ENCODE measurements around the gene LEKR1.

Gene LEKR1

DNA sequence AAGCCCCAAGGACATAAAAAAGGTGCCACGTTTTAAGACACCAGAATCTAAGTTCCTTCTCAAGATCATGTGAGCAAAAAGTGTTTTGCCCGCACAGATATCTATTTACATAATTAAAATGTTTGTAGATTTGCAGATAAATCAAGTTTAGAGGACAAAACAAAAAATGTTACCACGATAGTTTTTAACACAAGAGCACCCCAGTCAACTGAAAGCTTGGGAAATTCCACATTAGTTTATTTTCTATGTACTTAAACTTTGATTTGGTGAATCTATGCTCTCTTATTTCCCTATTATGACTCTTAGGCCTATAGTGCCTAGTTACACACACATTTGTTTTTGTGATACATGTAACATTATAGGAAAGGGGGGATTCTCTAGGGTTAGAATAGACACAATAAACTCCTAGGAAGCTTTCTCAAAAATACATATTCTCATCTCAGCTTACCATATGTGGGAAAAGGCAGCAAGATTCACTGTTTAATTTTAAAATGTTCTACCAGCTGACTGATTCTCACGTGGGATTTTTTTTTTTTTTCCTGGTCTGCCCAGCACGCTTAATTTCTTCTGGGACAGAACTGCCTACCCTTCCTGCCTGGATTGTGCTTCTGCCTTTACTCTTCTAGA, 8.4 kb upstream of the LEKR1 start:
- Histone ChIP-seq H2AK5ac (ENCODE audit: low read length, severe bottlenecking) (peak overlapping the region; percentile 88), H3K79me1 (replicated peaks; ENCODE audit: low read length, poor library complexity, severe bottlenecking) (peaks cover 2% of the 10 kb centered on the region), H2BK15ac (ENCODE audit: low read depth, poor library complexity, severe bottlenecking) (no peak overlapping the region), H4K91ac (ENCODE audit: low read length) (peak overlapping the region; percentile 88), H3K27ac (ENCODE audit: low read length, poor library complexity, severe bottlenecking) (peak overlapping the region; percentile 95), H2BK12ac (ENCODE audit: low read length in 2 of 2) (peak overlapping the region; percentile 87 to 89), H3K4me3 (ENCODE audit: insufficient read depth in 1 of 2, low read depth in 1 of 2, low read length in 2 of 2) (peak overlapping the region in 1 of 2 experiments; percentile 78), H3K9me3 (ENCODE audit: control insufficient read depth, low read length) (no peaks in the 10 kb centered on the region), H3K18ac (ENCODE audit: low read depth in 1 of 2, low read length in 2 of 2) (peak overlapping the region; percentile 67 to 84), H3K4me2 (ENCODE audit: low read length, poor library complexity, severe bottlenecking) (peak overlapping the region; percentile 90), H3K9ac (ENCODE audit: low read length) (peak overlapping the region; percentile 91), H2BK5ac (ENCODE audit: low read depth, low read length, poor library complexity, severe bottlenecking) (peak overlapping the region; percentile 62), H3K27me3 (ENCODE audit: control insufficient read depth in 1 of 2, insufficient read depth in 1 of 2, low read length in 2 of 2) (no peaks in the 10 kb centered on the region), H4K8ac (ENCODE audit: low read length) (peak overlapping the region; percentile 84), H3K14ac (ENCODE audit: low read length in 2 of 2) (no peak overlapping the region), H3K4ac (ENCODE audit: low read depth in 1 of 2, low read length in 2 of 2) (peak overlapping the region in 1 of 2 experiments; percentile 78), H3K4me1 (ENCODE audit: control insufficient read depth, insufficient read depth, low read depth, low read length) (peaks cover 11% of the 10 kb centered on the region), H2BK120ac (ENCODE audit: low read depth, low read length) (peak overlapping the region; percentile 88), H2AFZ (ENCODE audit: low read depth, low read length) (no peak overlapping the region), H3K36me3 (ENCODE audit: control insufficient read depth in 1 of 2, insufficient read depth in 2 of 2, low read depth in 1 of 2, low read length in 2 of 2) (no peaks in the 10 kb centered on the region), H3K23ac (ENCODE audit: low read length in 2 of 2) (no peak overlapping the region)
- WGBS: 52% methylated on average over 3 of the region's 5 CpGs
- DNase-seq: no peak

DNA sequence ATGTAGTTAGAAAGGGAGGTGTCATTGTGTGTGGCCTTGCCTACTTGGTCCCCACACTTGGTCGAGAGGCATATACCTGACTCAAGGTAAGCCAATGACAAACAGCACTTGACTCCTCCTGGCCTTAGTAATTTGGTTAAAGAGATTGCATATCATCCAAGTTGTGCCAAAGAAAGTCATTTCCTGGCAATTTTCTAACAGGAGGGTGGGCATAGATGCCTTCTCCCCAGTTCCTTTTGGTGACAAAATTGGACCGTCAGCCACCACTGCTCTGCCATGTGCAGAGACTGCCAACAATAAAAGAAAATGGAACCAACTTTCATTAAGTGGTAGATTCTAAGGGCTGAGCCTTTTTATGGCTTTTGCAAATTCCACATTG, 7.9 kb upstream of the LEKR1 start:
- H2AFZ ChIP-seq (ENCODE audit: low read depth, low read length): no peak overlapping the region
- no peak overlapping the region for H3K4me3 ChIP-seq (ENCODE audit: insufficient read depth in 1 of 2, low read depth in 1 of 2, low read length in 2 of 2)
- H3K23ac ChIP-seq (ENCODE audit: low read length in 2 of 2): no peak overlapping the region
- peak overlapping the region; percentile 95 for H3K27ac ChIP-seq (ENCODE audit: low read length, poor library complexity, severe bottlenecking)
- H3K9ac ChIP-seq (ENCODE audit: low read length): peak overlapping the region; percentile 91
- H3K4ac ChIP-seq (ENCODE audit: low read depth in 1 of 2, low read length in 2 of 2): peak overlapping the region in 1 of 2 experiments; percentile 65
- no peaks in the 10 kb centered on the region for H3K36me3 ChIP-seq (ENCODE audit: control insufficient read depth in 1 of 2, insufficient read depth in 2 of 2, low read depth in 1 of 2, low read length in 2 of 2)
- no peaks in the 10 kb centered on the region for H3K79me1 ChIP-seq (replicated peaks; ENCODE audit: low read length, poor library complexity, severe bottlenecking)
- peak overlapping the region; percentile 88 for H4K91ac ChIP-seq (ENCODE audit: low read length)
- 100% methylated on average over 1 of the region's 2 CpGs for WGBS
- H3K27me3 ChIP-seq (ENCODE audit: control insufficient read depth in 1 of 2, insufficient read depth in 1 of 2, low read length in 2 of 2): no peaks in the 10 kb centered on the region
- peak overlapping the region; percentile 84 for H4K8ac ChIP-seq (ENCODE audit: low read length)
- H3K14ac ChIP-seq (ENCODE audit: low read length in 2 of 2): no peak overlapping the region
- peak overlapping the region; percentile 87 to 89 for H2BK12ac ChIP-seq (ENCODE audit: low read length in 2 of 2)
- H3K4me2 ChIP-seq (ENCODE audit: low read length, poor library complexity, severe bottlenecking): no peak overlapping the region
- H2BK15ac ChIP-seq (ENCODE audit: low read depth, poor library complexity, severe bottlenecking): no peak overlapping the region
- H3K9me3 ChIP-seq (ENCODE audit: control insufficient read depth, low read length): no peaks in the 10 kb centered on the region
- peak overlapping the region; percentile 67 to 84 for H3K18ac ChIP-seq (ENCODE audit: low read depth in 1 of 2, low read length in 2 of 2)
- peaks cover 11% of the 10 kb centered on the region for H3K4me1 ChIP-seq (ENCODE audit: control insufficient read depth, insufficient read depth, low read depth, low read length)
- peak; percentile 43 for DNase-seq
- H2AK5ac ChIP-seq (ENCODE audit: low read length, severe bottlenecking): peak overlapping the region; percentile 88
- H2BK5ac ChIP-seq (ENCODE audit: low read depth, low read length, poor library complexity, severe bottlenecking): peak overlapping the region; percentile 62
- H2BK120ac ChIP-seq (ENCODE audit: low read depth, low read length): peak overlapping the region; percentile 88

DNA sequence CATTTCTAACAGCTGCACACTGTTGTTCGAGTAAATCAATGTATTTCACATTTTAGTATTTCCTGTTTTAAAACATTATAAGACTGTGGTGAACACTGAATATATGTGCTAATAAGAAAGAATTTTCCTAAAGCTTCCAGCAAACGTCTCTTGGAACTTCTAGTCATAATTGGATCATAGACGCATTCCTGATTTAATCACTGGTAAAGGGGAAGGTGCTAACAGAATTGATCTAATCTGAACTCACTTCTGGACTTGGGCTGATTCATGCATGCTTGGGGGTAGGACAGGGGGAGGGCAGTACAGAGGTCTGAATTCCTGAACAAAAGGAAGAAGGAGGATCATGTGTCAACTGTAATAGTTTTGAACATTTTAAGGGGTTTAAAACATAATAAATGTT, 7.3 kb upstream of the LEKR1 start:
- H3K23ac ChIP-seq (ENCODE audit: low read length in 2 of 2): no peak overlapping the region
- H2BK120ac ChIP-seq (ENCODE audit: low read depth, low read length): no peak overlapping the region
- WGBS: 20% methylated on average over 1 of the region's 3 CpGs
- H3K9ac ChIP-seq (ENCODE audit: low read length): peak overlapping the region; percentile 41
- no peak overlapping the region for H2AK5ac ChIP-seq (ENCODE audit: low read length, severe bottlenecking)
- no peak overlapping the region for H3K14ac ChIP-seq (ENCODE audit: low read length in 2 of 2)
- DNase-seq: peak; percentile 82
- H2BK15ac ChIP-seq (ENCODE audit: low read depth, poor library complexity, severe bottlenecking): no peak overlapping the region
- no peaks in the 10 kb centered on the region for H3K36me3 ChIP-seq (ENCODE audit: control insufficient read depth in 1 of 2, insufficient read depth in 2 of 2, low read depth in 1 of 2, low read length in 2 of 2)
- H3K79me1 ChIP-seq (replicated peaks; ENCODE audit: low read length, poor library complexity, severe bottlenecking): no peaks in the 10 kb centered on the region
- H3K27ac ChIP-seq (ENCODE audit: low read length, poor library complexity, severe bottlenecking): peak overlapping the region; percentile 15
- peaks cover 11% of the 10 kb centered on the region for H3K4me1 ChIP-seq (ENCODE audit: control insufficient read depth, insufficient read depth, low read depth, low read length)
- no peak overlapping the region for H4K8ac ChIP-seq (ENCODE audit: low read length)
- H2BK12ac ChIP-seq (ENCODE audit: low read length in 2 of 2): no peak overlapping the region
- no peaks in the 10 kb centered on the region for H3K9me3 ChIP-seq (ENCODE audit: control insufficient read depth, low read length)
- no peak overlapping the region for H2AFZ ChIP-seq (ENCODE audit: low read depth, low read length)
- H3K4ac ChIP-seq (ENCODE audit: low read depth in 1 of 2, low read length in 2 of 2): no peak overlapping the region
- no peak overlapping the region for H3K18ac ChIP-seq (ENCODE audit: low read depth in 1 of 2, low read length in 2 of 2)
- H3K4me3 ChIP-seq (ENCODE audit: insufficient read depth in 1 of 2, low read depth in 1 of 2, low read length in 2 of 2): no peak overlapping the region
- no peak overlapping the region for H4K91ac ChIP-seq (ENCODE audit: low read length)
- H2BK5ac ChIP-seq (ENCODE audit: low read depth, low read length, poor library complexity, severe bottlenecking): no peak overlapping the region
- no peak overlapping the region for H3K4me2 ChIP-seq (ENCODE audit: low read length, poor library complexity, severe bottlenecking)
- no peaks in the 10 kb centered on the region for H3K27me3 ChIP-seq (ENCODE audit: control insufficient read depth in 1 of 2, insufficient read depth in 1 of 2, low read length in 2 of 2)

DNA sequence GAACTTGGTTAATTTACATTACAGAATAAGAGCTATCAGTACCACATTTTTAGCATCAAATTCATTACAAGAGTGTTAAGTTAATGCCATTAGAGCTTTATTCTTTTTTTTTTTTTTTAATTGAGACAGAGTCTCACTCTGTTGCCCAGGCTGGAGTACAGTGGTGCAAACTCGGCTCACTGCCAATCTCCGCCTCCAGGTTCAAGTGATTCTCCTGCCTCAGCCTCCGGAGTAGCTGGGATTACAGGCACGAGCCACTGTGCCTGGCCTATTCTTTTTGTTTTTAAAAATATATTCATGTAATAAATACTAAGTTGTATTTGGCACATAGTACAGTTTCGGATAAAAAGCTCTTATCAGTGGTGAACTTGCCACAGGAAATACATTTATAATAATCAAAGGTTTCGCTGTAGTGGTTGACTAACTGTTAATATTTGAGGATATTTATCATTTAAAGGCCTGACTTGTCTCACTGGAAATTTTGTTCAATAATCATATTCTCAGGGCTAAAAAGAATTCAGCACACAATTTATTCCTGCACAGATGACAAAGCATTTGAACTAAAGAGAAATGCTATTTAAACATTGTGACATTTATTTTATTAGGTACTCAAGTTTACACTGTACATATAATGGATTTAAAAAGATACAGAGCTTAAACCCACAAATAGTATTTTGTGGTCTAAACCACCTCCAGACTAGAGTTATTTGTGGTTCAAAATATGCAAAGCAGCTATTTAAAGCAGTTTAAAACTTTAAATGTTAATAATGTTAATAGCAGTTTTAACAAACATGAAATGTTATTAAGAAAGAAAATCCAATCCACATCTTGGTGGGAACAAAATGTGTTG, 6.1 kb upstream of the LEKR1 start:
- peaks cover 11% of the 10 kb centered on the region for H3K4me1 ChIP-seq (ENCODE audit: control insufficient read depth, insufficient read depth, low read depth, low read length)

More for the DNA sequence above, 6.1 kb upstream of the LEKR1 start:
- H3K27me3 ChIP-seq (ENCODE audit: control insufficient read depth in 1 of 2, insufficient read depth in 1 of 2, low read length in 2 of 2): no peaks in the 10 kb centered on the region
- H3K9ac ChIP-seq (ENCODE audit: low read length): peak overlapping the region; percentile 41
- no peak for DNase-seq
- H3K18ac ChIP-seq (ENCODE audit: low read depth in 1 of 2, low read length in 2 of 2): no peak overlapping the region
- H4K91ac ChIP-seq (ENCODE audit: low read length): no peak overlapping the region
- no peak overlapping the region for H3K4me3 ChIP-seq (ENCODE audit: insufficient read depth in 1 of 2, low read depth in 1 of 2, low read length in 2 of 2)
- H3K23ac ChIP-seq (ENCODE audit: low read length in 2 of 2): no peak overlapping the region
- H3K36me3 ChIP-seq (ENCODE audit: control insufficient read depth in 1 of 2, insufficient read depth in 2 of 2, low read depth in 1 of 2, low read length in 2 of 2): no peaks in the 10 kb centered on the region
- no peak overlapping the region for H3K4me2 ChIP-seq (ENCODE audit: low read length, poor library complexity, severe bottlenecking)
- H3K27ac ChIP-seq (ENCODE audit: low read length, poor library complexity, severe bottlenecking): no peak overlapping the region
- no peak overlapping the region for H3K14ac ChIP-seq (ENCODE audit: low read length in 2 of 2)
- H2BK12ac ChIP-seq (ENCODE audit: low read length in 2 of 2): no peak overlapping the region
- H2AK5ac ChIP-seq (ENCODE audit: low read length, severe bottlenecking): no peak overlapping the region
- H3K4ac ChIP-seq (ENCODE audit: low read depth in 1 of 2, low read length in 2 of 2): no peak overlapping the region
- H3K79me1 ChIP-seq (replicated peaks; ENCODE audit: low read length, poor library complexity, severe bottlenecking): no peaks in the 10 kb centered on the region
- no peak overlapping the region for H4K8ac ChIP-seq (ENCODE audit: low read length)
- H2BK15ac ChIP-seq (ENCODE audit: low read depth, poor library complexity, severe bottlenecking): no peak overlapping the region
- H2AFZ ChIP-seq (ENCODE audit: low read depth, low read length): no peak overlapping the region
- WGBS: 87% methylated on average over 3 of the region's 6 CpGs
- no peak overlapping the region for H2BK120ac ChIP-seq (ENCODE audit: low read depth, low read length)
- H3K9me3 ChIP-seq (ENCODE audit: control insufficient read depth, low read length): no peaks in the 10 kb centered on the region
- no peak overlapping the region for H2BK5ac ChIP-seq (ENCODE audit: low read depth, low read length, poor library complexity, severe bottlenecking)

Measured in mesenchymal stem cell (in vitro differentiated cells and primary cell).